Stimulated activated CD8-positive, alpha-beta memory T cell treated with anti-CD3 and anti-CD28 coated beads, Interleukin-4, amount 100 ng/mL, for 24 hours (primary cell): Measurements from ENCODE around the gene SNRPB.
"Not testable (repeated sequence)": the region's sequence is repeated elsewhere in the genome, so short reads cannot be mapped to it uniquely, and the experiment has no call there.

Experiments
- DNase-seq: peaks from one replicate; pipeline ENCODE4 v3.0.0-alpha.2; 2020; ENCODE audit warnings: low read depth

SNRPB gene

DNA sequence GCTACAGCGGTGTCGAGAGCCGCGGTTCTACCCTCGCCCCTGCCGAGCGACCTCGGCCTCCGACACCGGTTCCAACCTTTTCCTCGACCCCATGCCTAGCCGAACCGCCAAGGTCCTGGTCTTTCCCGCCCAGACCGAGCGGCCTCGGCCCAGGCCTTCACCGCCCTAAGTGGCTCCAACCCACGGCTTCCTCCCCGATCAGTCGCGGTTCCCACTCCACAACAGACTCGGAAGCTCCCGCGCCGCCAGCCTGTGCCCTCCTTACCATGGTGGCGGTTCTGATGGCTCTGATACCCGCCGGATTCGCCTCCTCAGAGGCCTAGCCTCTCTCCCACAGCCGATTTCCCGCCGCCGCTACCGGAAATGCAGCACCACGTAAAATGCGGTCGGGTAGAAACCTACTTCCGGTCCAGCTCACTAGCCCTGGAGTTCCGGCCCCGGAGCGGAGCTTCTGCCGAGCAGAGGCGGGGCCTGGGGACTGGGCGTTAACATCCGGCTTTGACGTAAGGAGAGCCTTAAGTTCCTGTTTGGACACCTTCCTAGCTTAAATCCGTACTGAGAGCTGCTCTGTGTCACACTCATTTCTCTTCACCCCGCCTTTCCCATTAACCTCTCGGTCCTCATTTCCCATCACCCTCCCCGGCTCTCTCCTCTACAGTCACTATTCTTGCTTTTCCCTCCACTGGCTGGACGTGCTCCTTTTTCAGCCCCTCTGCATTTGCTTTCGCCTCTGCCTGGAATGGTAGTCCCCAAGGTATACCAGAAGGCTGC, at the start of gene SNRPB:
TSS of gene SNRPB (minus strand) at position 367 of the 771 bp plus-strand sequence. CDS start at position 268, 99 bp downstream.
- peak; percentile 95 for DNase-seq

DNA sequence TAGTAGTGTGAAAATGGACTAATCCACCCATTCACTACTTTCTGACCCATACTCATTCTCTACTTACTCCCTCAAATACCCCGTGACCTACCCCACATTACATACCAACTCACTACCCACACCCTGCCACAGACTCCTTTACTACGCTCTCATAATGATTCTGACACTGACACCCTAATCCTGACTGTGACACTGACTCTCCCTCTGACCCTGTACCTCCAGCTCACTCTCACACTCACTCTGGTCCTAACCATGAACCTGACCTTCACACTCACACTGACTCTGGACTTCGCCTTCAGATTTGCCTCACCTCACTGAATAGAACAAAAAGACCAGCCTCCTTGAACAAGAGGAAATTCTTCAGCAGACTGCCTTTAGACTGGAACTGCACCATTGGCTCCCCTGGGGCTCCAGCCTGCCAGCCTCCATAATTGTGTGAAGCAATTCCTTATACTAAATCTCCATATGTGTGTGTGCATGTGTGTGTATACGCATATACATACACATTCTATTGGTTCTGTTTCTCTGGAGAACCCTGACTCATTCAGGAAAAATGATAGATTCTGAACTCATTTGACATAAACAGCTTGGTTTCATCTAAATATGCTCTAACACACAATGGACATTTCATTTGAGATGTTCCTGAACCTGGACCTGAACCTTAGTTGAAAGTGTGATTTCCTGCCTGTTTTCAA, 48.7 kb upstream of the SNRPB start:
- DNase-seq: no peak

DNA sequence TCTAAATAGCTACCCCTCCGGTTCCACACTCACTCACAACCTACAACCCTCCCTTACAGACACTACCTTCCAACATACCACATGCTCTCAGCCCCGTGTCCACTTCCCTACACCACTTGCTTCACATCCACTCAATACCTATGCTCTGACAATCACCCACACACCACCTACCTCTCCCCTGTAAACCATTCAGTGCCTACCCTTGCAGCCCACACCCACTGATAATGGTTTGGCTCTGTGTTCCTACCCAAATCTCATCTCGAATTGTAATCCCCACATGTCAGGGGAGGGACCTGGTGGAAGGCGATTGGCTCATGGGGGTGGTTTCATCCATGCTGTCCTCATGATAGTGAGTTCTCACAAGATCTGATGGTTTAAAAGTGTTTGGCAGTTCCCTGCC, 48.0 kb upstream of the SNRPB start:
- DNase-seq: no peak

GRCh38 chr20:2518096-2518495, 47.5 kb upstream of the SNRPB start:
- DNase-seq: no peak

- DNase-seq: no peak
Observed at GRCh38 chr20:2516399-2516798, 45.8 kb upstream of the SNRPB start.

GRCh38 chr20:2515203-2515602, 44.6 kb upstream of the SNRPB start:
- no peak for DNase-seq

GRCh38 chr20:2509794-2510193, 39.2 kb upstream of the SNRPB start:
- DNase-seq: no peak

- no peak for DNase-seq
Observed at GRCh38 chr20:2509468-2509781, 38.8 kb upstream of the SNRPB start.

DNA sequence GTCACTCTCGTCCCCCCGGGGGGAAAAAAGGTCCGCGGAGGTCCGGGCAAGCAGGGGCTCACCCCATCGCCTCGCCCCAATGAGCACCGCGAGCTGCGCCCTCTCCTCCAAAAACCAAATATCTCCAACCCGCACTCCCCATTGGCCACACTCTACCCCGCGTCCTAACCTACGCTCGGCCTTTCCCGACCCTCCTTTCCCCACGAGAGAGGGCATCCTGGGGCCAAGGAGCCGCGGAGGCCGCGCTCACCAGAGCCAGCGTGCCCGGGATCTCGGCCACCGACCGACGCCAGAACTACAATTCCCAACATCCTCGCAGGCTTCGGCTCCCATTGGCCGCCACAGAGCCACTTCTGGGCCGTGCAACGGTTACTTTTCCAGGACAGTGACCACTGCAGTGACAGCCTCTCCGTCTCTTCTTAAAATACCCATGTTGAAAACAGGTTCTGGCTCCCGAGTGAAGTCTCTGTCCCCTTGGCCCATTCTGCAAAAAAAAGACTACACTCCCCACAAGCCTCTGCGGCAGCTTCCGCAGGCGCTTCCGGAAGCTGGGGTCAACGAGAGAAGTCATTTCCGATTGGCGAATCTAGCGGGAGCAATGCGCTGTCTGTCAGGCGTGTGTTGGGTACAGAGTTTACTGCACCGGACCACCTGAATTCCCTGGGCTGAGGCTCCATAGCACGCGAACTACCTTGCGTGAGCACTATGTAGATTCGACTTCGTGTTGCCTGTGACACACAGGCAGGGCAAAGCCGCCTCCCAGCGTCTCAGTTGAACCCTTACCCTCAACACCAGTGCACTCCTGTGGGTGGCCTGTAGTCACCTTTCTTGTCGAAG, 38.3 kb upstream of the SNRPB start, which contains the start of gene ZNF343:
TSS of gene ZNF343 (minus strand) at position 285 of the 837 bp plus-strand sequence. CDS start 15,020 bp downstream, outside the sequence.
- DNase-seq: peak; percentile 66

DNA sequence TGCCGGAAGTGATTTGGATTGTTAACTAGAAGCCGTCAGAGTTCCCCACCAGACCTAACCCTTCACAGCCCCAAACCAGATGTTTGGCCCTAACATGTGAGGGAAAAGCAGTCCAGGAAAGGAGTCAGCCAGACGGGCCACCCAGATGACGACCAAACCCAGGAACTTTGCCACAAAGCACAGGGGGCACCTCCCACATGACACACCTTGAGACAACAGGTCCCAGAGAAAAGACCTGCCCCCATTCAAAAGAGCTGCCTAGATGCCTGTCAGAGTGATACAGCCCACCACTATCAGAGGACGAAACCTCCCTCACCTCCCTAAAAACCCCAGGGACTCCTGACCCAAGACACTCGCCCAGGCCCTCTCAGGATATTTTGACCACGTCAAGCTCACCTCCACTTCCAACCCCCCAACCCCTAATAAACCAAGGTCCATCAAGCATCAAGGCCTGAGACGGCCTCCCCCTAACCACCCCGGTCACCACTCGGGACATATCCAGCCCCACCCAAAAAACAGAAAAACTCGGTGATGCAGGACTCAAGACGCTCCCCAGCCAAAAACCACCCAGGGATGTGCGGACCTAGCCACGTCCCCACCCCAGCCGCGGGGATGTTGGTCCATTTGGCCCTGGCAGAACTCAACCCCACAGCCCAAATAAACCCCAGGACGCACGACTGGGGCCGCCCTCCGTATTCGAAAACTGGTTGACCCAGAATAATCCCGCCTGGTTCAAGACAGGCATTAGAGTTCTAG, 37.5 kb upstream of the SNRPB start:
- DNase-seq: no peak

- no peak for DNase-seq
Observed at GRCh38 chr20:2507464-2507863, 36.9 kb upstream of the SNRPB start.

- DNase-seq: not testable (repeated sequence)
Observed at GRCh38 chr20:2506426-2506825, 35.8 kb upstream of the SNRPB start.

DNA sequence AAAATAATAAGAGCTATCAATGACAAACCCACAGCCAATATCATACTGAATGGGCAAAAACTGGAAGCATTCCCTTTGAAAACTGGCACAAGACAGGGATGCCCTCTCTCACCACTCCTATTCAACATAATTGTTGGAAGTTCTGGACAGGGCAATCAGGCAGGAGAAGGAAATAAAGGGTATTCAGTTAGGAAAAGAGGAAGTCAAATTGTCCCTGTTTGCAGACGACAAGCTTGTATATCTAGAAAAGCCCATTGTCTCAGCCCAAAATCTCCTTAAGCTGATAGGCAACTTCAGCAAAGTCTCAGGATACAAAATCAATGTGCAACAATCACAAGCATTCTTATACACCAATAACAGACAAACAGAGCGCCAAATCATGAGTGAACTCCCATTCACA, 34.2 kb upstream of the SNRPB start:
- not testable (repeated sequence) for DNase-seq

- not testable (repeated sequence) for DNase-seq
Observed at GRCh38 chr20:2502808-2503384, 32.3 kb upstream of the SNRPB start.

DNA sequence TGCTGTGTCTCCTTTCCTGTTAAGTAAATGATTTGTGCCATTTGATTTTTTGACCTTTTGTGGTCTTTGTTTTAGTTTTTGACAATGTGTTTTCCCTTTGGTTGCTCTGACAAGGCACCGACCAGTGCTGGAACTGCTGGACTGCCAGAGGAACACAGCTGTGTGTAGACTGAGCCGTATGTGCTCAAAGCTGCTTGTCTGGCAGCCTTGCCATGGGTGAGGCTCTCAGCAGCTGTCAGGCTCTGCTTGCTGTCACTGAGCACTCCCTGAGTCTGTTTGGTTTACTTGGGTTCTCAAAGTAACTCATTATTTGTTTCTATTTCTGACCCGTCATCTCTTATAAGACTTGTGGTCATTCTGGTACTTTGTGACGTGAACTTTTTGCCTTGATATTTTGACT, 15.1 kb upstream of the SNRPB start:
- DNase-seq: no peak

- no peak for DNase-seq
Observed at GRCh38 chr20:2485080-2485479, 14.5 kb upstream of the SNRPB start.

- no peak for DNase-seq
Observed at GRCh38 chr20:2483504-2483903, 12.9 kb upstream of the SNRPB start.

- DNase-seq: no peak
Observed at GRCh38 chr20:2480381-2480780, 9.8 kb upstream of the SNRPB start.

GRCh38 chr20:2476742-2477615, 6.4 kb upstream of the SNRPB start:
- DNase-seq: no peak
